ENCODE results near the gene MAD1L1.
"Not testable (repeated sequence)": the region's sequence is repeated elsewhere in the genome, so short reads cannot be mapped to it uniquely, and the experiment has no call there.

Gene MAD1L1

DNA sequence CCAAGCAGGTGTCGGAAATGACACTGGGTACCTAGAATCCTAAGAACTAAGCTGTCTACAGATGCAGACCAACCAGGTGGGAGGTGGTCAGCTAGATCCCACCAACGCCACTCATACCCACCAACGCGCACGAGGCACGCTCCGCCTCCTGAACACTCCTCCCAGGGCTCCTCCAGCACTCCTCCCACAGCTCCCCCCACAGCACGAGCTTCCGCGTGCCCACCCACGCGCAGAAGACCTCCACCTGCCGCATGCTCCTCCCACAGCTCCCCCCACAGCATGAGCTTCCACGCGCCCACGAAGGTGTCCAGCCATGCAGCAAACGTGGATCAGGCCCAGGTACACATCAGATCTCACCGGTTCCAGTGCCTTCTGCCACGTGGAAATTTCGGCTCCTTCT, 196.0 kb downstream of the MAD1L1 start:
- Histone ChIP-seq H3K9me3 (ENCODE audit: insufficient read depth, low read length, severe bottlenecking) (no peaks in the 10 kb centered on the region), H3K27me3 (ENCODE audit: insufficient read depth, low read length, poor library complexity) (no peaks in the 10 kb centered on the region), H2AFZ (ENCODE audit: low read depth, low read length) (no peak overlapping the region), H3K4me1 (ENCODE audit: insufficient read depth, low read length) (peaks cover 68% of the 10 kb centered on the region), H3K4me2 (ENCODE audit: insufficient read depth, low read length) (peak overlapping the region; percentile 67), H3K36me3 (ENCODE audit: insufficient read depth, low read length) (peaks cover 2% of the 10 kb centered on the region), H3K9ac (ENCODE audit: low read depth, low read length) (no peak overlapping the region), H3K27ac (ENCODE audit: low read length) (peak overlapping the region; percentile 83; the same call in 1 of the 2 replicates), H3K4me3 (ENCODE audit: low read depth in 1 of 2, low read length in 2 of 2) (no peak overlapping the region), H4K20me1 (ENCODE audit: insufficient read depth, low read length) (peaks cover 3% of the 10 kb centered on the region; the same call in 1 of the 2 replicates), H3K79me2 (ENCODE audit: insufficient read depth, low read length) (peaks cover 14% of the 10 kb centered on the region)
- DNase-seq (peak; percentile 23), ATAC-seq (ENCODE audit: insufficient read depth, low read depth) (no peak)
- no peak for TF ChIP-seq EZH2 (IDR thresholded peaks at IDR 0.05; ENCODE audit: borderline replicate concordance, low read depth, low read length, severe bottlenecking)
- TF ChIP-seq, protein P1, sequence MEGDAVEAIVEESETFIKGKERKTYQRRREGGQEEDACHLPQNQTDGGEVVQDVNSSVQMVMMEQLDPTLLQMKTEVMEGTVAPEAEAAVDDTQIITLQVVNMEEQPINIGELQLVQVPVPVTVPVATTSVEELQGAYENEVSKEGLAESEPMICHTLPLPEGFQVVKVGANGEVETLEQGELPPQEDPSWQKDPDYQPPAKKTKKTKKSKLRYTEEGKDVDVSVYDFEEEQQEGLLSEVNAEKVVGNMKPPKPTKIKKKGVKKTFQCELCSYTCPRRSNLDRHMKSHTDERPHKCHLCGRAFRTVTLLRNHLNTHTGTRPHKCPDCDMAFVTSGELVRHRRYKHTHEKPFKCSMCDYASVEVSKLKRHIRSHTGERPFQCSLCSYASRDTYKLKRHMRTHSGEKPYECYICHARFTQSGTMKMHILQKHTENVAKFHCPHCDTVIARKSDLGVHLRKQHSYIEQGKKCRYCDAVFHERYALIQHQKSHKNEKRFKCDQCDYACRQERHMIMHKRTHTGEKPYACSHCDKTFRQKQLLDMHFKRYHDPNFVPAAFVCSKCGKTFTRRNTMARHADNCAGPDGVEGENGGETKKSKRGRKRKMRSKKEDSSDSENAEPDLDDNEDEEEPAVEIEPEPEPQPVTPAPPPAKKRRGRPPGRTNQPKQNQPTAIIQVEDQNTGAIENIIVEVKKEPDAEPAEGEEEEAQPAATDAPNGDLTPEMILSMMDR (IDR thresholded peaks at IDR 0.05; ENCODE audit: borderline replicate concordance, extremely low read depth, low read length, poor library complexity, severe bottlenecking): no peak

DNA sequence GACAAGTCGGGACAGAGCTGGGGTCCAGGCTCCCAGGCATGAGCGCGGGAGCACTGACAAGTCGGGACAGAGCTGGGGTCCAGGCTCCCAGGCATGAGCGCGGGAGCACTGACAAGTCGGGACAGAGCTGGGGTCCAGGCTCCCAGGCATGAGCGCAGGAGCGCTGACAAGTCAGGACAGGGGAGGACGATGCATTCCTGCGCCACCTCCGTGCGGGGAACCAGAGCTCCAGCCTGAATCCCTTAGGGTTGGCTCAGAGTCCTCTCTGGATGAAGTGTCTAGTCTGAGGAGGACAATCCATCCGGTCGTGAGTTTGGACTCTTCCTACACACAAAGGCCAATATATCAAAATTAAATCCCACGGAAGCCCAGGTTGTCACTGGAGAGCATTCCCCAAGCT, 196.5 kb downstream of the MAD1L1 start:
- not testable (repeated sequence) for H3K9ac ChIP-seq (ENCODE audit: low read depth, low read length); H3K27me3 ChIP-seq (ENCODE audit: insufficient read depth, low read length, poor library complexity); H3K4me2 ChIP-seq (ENCODE audit: insufficient read depth, low read length); H2AFZ ChIP-seq (ENCODE audit: low read depth, low read length); DNase-seq; ATAC-seq (ENCODE audit: insufficient read depth, low read depth); H4K20me1 ChIP-seq (ENCODE audit: insufficient read depth, low read length); H3K9me3 ChIP-seq (ENCODE audit: insufficient read depth, low read length, severe bottlenecking); H3K36me3 ChIP-seq (ENCODE audit: insufficient read depth, low read length); H3K4me3 ChIP-seq (ENCODE audit: low read depth in 1 of 2, low read length in 2 of 2)
- Histone ChIP-seq H3K4me1 (ENCODE audit: insufficient read depth, low read length) (peaks cover 68% of the 10 kb centered on the region), H3K79me2 (ENCODE audit: insufficient read depth, low read length) (peaks cover 14% of the 10 kb centered on the region), H3K27ac (ENCODE audit: low read length) (peak overlapping the region; percentile 83; the same call in 1 of the 2 replicates)

- no peak for DNase-seq
- peaks cover 16% of the 10 kb centered on the region for H3K79me2 ChIP-seq (ENCODE audit: insufficient read depth, low read length)
- no peak overlapping the region for H3K4me2 ChIP-seq (ENCODE audit: insufficient read depth, low read length)
- peak overlapping the region; percentile 25; the same call in 1 of the 2 replicates for H3K27ac ChIP-seq (ENCODE audit: low read length)
- TF ChIP-seq, protein P1 (IDR thresholded peaks at IDR 0.05; ENCODE audit: borderline replicate concordance, extremely low read depth, low read length, poor library complexity, severe bottlenecking): no peak
- no peak for TF ChIP-seq EZH2 (IDR thresholded peaks at IDR 0.05; ENCODE audit: borderline replicate concordance, low read depth, low read length, severe bottlenecking)
- H3K27me3 ChIP-seq (ENCODE audit: insufficient read depth, low read length, poor library complexity): no peaks in the 10 kb centered on the region
- no peak overlapping the region for H2AFZ ChIP-seq (ENCODE audit: low read depth, low read length)
- no peaks in the 10 kb centered on the region for H3K9me3 ChIP-seq (ENCODE audit: insufficient read depth, low read length, severe bottlenecking)
- peaks cover 68% of the 10 kb centered on the region for H3K4me1 ChIP-seq (ENCODE audit: insufficient read depth, low read length)
- peaks cover 3% of the 10 kb centered on the region; the same call in 1 of the 2 replicates for H4K20me1 ChIP-seq (ENCODE audit: insufficient read depth, low read length)
- H3K36me3 ChIP-seq (ENCODE audit: insufficient read depth, low read length): no peaks in the 10 kb centered on the region
- no peak overlapping the region for H3K9ac ChIP-seq (ENCODE audit: low read depth, low read length)
- H3K4me3 ChIP-seq (ENCODE audit: low read depth in 1 of 2, low read length in 2 of 2): no peak overlapping the region
- ATAC-seq (ENCODE audit: insufficient read depth, low read depth): no peak
Observed at GRCh38 chr7:2034291-2035201, 198.2 kb downstream of the MAD1L1 start.

- Histone ChIP-seq H3K27ac (ENCODE audit: low read length) (peak overlapping the region; percentile 76; the same call in 1 of the 2 replicates), H3K27me3 (ENCODE audit: insufficient read depth, low read length, poor library complexity) (no peaks in the 10 kb centered on the region), H3K79me2 (ENCODE audit: insufficient read depth, low read length) (peaks cover 18% of the 10 kb centered on the region), H3K36me3 (ENCODE audit: insufficient read depth, low read length) (peaks cover 6% of the 10 kb centered on the region; the same call in 1 of the 2 replicates), H3K4me2 (ENCODE audit: insufficient read depth, low read length) (no peak overlapping the region), H3K9ac (ENCODE audit: low read depth, low read length) (no peak overlapping the region), H3K9me3 (ENCODE audit: insufficient read depth, low read length, severe bottlenecking) (peaks cover 7% of the 10 kb centered on the region), H3K4me1 (ENCODE audit: insufficient read depth, low read length) (peaks cover 63% of the 10 kb centered on the region), H2AFZ (ENCODE audit: low read depth, low read length) (no peak overlapping the region), H3K4me3 (ENCODE audit: low read depth in 1 of 2, low read length in 2 of 2) (no peak overlapping the region), H4K20me1 (ENCODE audit: insufficient read depth, low read length) (peaks cover 3% of the 10 kb centered on the region; the same call in 1 of the 2 replicates)
- DNase-seq: no peak
- TF ChIP-seq EZH2 (IDR thresholded peaks at IDR 0.05; ENCODE audit: borderline replicate concordance, low read depth, low read length, severe bottlenecking): no peak
- TF ChIP-seq, protein P1 (IDR thresholded peaks at IDR 0.05; ENCODE audit: borderline replicate concordance, extremely low read depth, low read length, poor library complexity, severe bottlenecking): no peak
- no peak for ATAC-seq (ENCODE audit: insufficient read depth, low read depth)
Observed at GRCh38 chr7:2033586-2034135, 199.1 kb downstream of the MAD1L1 start.

Measured in DND-41 (cell line).